Activated T-helper 1 cell treated with Interleukin-2 at 50 U/mL for 16 hours (primary cell): ENCODE data around the gene PRXL2B.

Experiments
- DNase-seq: peaks from one replicate; pipeline ENCODE4 v3.0.0-alpha.2; 2020; ENCODE audit warnings: low read depth

The PRXL2B gene

DNA sequence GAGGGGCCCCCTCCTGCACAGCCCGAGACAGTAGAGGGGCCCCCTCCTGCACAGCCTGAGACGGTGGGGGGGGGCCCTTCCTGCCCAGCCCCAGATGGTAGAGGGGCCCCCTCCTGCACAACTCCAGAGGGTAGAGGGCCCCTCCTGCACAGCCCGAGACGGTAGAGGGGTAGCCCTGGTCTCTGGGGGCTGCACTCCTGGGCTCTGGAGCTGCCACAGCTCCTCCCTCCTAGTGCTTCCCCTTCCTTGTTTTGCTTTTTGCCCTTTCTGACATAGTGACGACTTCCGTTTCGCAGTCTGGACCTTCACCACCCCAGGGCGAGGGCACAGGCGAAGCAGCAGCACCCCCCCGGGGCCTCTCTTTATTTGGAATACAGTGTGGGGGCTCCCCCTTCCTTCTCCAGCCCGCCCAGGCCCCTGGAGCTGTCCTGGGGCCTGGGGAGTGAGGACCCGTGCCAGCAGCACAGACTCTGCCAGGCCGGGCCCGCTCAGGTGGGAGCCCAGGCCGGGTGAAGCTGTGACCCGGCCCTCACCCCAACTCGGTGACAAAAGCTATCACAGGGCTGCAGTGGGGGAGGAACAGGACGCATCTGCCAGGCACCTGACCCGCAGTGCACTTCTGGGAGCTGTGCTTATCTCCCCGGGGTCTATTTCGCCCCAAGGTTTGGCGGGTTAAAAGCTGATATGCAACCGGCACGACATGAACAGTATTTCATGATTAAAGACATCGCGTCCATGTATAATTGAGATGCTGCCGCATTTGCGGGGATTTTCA is 1.1 kb upstream of the PRXL2B start:
- DNase-seq = peak; percentile 47

- DNase-seq = no peak
Measured at GRCh38 chr1:2587071-2587859, 688 bp downstream of the PRXL2B start.

- no peak for DNase-seq
Measured at GRCh38 chr1:2587860-2588571, 1.4 kb downstream of the PRXL2B start.

DNA sequence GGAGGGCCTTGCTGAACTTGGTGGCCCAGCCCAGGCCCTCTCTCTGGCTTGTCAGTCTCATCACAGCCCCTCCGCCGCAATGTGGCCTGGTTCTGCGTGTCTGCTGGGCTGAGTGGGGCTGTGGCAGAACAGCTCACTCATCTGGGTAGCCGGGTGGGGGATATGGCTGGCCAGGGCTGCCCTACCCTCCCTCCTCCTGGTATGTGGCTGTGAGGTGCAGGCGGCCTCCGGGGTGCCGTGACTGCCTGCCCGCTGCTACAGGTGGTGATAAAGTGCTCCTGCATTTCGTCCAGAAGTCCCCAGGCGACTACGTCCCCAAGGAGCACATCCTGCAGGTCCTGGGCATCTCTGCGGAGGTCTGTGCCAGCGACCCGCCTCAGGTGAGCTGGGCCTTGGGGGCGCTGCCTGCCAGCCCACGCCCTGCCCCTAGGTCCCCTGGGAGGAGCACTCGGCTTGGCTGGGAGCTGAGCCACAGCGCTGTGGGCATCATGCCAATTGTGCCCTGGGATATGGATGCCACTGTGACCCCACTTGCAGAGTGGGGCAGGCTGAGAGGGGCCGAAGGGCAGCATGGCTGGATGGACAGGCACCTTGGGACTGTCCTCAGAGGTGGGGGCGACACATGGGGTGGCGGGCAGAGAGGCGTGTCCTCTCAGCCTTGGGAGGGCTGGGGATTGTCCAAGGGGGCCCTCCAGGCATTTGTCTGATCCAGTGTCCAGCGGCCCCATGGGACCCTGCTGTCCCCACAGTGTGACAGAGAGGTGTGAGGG is 2.3 kb downstream of the PRXL2B start:
- DNase-seq = no peak

GRCh38 chr1:2589431-2590232 is 3.1 kb downstream of the PRXL2B start:
- DNase-seq = no peak

- no peak for DNase-seq
Measured at GRCh38 chr1:2590233-2591141, 3.9 kb downstream of the PRXL2B start.

DNA sequence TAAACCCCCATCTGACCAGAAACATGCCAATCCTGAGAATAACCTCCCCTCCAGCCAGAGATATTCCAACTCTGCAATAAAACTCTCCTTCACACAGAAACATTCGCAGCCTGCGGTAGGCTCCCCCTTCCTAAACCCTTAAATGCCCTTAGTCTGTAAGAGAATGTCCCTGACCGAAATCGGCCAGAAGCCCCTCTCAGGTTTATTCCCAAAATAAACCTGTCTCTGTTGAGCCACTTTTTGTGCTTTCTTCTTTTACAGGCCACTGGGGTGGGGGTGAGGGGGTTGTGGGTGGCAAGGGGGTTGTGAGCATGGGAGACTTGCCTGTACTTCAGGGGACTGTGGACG is 4.6 kb downstream of the PRXL2B start:
- no peak for DNase-seq

GRCh38 chr1:2591581-2592261 is 5.1 kb downstream of the PRXL2B start:
- DNase-seq = no peak

GRCh38 chr1:2592672-2593071 is 6.1 kb downstream of the PRXL2B start:
- no peak for DNase-seq

- no peak for DNase-seq
Measured at GRCh38 chr1:2593251-2593878, 6.8 kb downstream of the PRXL2B start.

DNA sequence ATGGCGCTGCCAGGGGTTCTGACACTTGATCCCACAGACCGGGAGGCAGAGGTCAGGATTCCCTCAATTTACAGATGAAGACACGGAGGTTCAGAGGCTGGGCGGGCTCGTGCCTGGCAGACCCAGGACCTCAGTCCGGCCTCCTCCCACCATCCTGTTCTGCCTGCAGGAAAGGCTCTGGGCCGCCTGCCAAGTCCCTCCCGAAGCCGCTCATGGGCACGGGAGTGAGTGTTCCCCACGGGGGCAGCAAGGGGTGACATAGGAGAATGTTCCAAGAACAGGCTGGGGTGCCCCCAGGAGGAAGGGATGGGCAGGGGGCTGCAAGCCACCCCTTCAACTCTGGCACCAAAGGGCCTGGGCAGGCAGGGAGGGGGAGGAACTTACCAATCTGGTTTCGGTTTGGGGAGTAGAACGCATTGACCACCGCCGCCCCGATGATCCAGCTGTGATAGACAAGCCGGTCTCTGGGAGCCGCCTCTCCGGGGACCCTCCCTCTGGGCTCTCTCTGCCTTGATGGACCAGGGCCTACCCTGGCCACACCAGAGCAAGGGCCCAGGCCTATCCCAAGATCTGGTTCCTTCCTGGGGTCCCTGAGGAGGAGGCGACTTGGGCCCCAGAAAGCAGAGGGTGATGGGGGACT is 7.5 kb downstream of the PRXL2B start:
- DNase-seq = no peak

DNA sequence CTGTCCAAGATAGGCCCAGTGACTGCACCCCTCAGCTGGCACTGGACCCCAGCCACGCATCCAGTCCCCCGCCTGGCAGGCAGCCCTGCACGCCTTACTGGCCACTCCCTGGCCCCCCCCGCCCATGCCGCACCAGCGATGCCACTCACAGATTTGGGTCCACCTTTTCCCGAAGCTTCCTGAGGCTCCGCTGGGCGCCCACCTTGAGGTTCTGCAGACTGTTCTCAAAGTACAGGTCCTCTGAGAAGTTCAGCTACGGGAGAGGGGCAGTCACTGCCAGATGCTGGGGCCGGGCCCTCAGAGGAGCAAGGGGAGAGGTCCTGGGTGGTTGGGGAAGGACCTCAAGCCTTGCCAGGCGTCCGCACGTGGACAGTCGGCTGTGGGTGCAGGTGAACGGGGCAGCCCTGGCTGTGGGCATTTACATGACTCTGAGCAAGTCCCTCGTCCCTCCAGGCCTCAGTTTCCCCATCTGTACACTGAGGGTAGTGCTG is 8.1 kb downstream of the PRXL2B start:
- no peak for DNase-seq

DNA sequence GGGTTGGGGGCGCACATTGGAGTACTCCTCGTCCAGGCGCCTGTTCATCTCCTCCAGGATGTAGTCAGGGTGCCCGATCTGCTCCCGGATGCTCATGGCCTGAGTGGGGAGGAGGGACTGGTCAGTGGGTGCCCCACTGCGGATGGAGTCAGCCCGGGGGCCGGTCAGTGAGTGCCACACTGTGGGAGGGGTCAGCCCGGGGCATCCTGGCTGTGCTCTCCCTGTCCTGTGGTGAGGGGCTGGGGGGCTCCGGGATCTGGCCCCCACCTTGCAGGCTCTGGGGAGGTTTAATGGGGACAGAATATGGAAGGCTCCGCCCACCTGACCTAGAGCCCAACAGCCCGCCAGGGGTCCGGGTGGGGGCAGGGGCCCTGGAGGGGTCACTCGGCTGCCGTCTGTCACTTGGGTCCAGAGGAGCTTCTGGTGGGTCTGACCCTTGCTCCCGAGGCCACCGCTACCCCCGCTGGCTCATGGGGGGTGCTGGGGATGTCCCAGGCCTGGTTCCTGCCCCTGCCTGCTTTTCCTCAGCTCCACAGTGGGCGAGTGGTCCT is 8.8 kb downstream of the PRXL2B start:
- DNase-seq = no peak

DNA sequence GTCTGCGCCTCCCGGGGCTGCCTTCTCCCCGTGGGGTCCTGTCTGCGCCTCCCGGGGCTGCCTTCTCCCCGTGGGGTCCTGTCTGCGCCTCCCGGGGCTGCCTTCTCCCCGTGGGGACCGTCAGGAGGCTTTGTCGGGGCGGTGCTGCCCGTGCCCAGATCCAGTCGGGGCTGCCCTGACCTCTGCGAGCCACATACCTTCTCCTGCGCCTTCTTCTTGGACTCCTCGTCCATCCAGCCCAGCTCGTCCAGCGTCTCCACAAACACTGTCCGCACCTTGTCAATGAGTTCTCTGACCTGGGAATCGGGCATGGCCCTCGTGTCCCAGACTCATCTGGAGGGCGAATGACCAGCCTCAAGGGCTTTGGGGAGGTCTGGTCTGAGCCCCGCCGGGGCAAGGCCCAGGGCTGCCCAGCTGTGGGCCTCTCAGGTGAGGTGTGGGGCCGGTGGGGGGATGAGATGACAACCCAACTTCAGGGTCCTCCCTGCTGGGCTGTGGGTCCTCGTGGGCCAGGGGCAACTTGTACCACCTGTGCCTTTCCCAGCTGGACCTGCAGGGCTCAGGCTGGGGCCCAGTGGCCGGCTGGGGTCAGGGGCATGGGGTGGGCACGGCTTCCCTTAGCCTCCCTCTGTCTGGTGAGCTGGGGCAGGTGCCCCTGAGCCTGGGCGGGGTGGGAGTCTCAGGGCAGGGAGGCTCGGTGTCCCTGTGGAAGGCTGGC is 9.4 kb downstream of the PRXL2B start:
- DNase-seq = no peak

DNA sequence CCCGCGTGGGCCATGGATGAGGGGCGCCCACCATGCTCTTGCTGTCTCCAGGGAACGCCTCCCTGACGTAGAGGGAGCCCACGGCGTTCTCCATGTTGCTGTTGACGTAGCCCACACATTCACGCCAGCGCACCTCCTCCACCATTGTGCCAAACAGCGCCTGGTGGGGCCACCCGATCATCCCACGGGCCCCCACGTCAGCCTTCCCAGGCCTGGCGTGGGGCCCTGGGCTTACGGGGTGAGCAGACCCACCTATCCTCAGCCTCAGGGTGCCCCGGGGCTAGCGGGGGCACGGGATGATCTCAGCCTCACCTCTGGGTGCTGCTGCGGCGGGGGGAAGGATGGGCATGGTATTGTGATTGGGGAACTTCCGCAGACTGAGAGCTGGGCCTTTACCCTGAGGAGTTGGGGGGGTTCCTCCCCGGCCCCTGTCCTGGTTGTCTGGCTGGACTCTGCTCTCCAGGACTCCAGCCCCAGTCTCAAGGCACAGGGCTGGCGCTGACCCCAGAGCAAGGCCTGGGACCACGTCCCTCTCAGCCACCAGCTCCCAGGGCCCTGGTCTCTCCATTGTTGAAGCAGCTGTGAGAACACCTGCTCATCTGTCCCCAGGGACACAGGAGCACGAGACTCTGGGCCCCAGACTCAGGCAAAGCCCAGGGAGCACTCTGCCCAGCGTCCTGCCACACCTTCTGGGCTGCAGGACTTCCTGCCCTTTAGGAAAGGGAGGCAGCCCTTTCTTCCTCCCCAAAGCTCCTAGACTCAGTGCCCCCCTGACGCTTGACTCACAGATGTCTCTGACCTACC is 10.2 kb downstream of the PRXL2B start:
- no peak for DNase-seq

DNA sequence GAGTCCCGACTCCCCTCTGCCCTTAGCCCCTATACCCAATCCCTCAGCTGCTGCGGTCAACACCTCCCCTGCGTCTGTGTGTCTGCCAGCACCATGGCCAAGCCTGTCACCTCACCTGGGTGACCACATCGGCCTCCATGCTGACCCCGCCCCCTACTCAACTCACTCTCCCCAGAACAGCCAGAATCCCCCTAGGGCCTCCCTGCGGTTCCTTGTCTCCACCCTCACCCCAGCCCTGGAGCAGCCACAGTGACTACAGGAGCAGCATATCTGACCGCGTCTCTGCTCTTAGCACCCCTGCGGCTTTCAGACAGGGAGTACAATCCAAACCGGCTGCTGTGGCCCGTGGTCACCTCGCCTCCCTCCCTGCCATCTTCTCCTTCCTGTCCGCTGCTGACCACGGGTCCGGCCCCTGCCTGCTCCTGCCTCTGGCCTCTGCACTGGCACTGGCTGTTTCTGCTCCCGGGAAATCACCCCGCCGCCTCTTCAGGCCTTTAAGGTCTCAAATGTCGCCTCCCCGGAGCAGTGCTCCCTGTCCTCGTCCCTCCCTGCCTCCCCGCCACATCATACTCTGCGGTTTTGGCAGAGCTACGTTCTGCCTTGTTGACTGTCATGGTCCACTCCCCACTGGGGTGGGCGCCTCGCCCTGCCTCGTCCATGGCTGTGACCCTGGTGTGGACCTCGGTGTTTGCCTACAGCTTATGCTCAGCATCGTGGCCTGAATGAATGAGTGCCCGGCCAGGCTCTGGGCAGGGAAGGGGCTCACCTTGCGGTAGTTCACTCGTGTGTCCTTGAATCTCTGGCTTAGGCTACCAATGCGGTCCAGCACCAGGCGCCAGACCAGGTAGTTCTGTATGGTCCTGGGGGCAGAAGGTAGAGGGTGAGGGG is 11.1 kb downstream of the PRXL2B start:
- no peak for DNase-seq
